ENCODE measurements around the gene EFHC1.
A peak's percentile ranks its signal among the peaks of the same experiment; 100 is the strongest.

Gene EFHC1

GRCh38 chr6:52550014-52550575 is 130.0 kb downstream of the EFHC1 start:
- TF ChIP-seq CTCF (conservative IDR thresholded peaks at IDR 0.05) (no peak), ZFX (IDR thresholded peaks at IDR 0.05) (no peak)
- no peak overlapping the region for H3K27ac ChIP-seq

- H3K27ac ChIP-seq, result no peak overlapping the region
Measured at GRCh38 chr6:52550870-52551269, 130.7 kb downstream of the EFHC1 start.

GRCh38 chr6:52551483-52552277 is 131.5 kb downstream of the EFHC1 start:
- TF ChIP-seq CTCF (conservative IDR thresholded peaks at IDR 0.05) (no peak), ZFX (IDR thresholded peaks at IDR 0.05) (no peak)
- H3K27ac ChIP-seq, result peak overlapping the region; percentile 48

More at GRCh38 chr6:52550870-52551269, 130.7 kb downstream of the EFHC1 start:
- TF ChIP-seq CTCF (conservative IDR thresholded peaks at IDR 0.05) (no peak), ZFX (IDR thresholded peaks at IDR 0.05) (no peak)

GRCh38 chr6:52552278-52552643 is 132.1 kb downstream of the EFHC1 start:
- TF ChIP-seq ZFX (IDR thresholded peaks at IDR 0.05), result no peak
- peak overlapping the region; percentile 48 for H3K27ac ChIP-seq

DNA sequence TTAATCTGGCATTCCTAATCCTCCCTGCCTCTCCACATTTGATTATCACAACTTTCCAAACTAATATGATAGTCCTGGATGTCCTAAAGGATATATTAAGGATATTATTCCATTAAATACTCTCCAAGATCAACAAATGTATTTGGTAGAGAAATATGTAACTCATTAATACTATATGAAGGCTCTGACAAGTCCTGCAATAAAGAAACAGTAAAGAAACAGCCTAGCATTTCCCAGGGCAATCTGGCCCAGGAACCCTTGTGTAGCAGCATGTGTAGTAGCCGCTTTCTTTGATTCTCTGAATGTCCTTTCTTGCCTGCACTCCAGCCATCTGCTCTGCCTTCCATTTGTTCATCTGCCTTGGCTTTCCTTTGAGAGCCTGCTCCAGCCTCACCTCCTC is 133.0 kb downstream of the EFHC1 start:
- TF ChIP-seq ZFX (IDR thresholded peaks at IDR 0.05), result no peak
- no peak for TF ChIP-seq CTCF (conservative IDR thresholded peaks at IDR 0.05)
- no peak overlapping the region for H3K27ac ChIP-seq

- H3K27ac ChIP-seq, result no peak overlapping the region
- no peak for TF ChIP-seq CTCF (conservative IDR thresholded peaks at IDR 0.05)
- no peak for TF ChIP-seq ZFX (IDR thresholded peaks at IDR 0.05)
Measured at GRCh38 chr6:52553719-52554118, 133.6 kb downstream of the EFHC1 start.

DNA sequence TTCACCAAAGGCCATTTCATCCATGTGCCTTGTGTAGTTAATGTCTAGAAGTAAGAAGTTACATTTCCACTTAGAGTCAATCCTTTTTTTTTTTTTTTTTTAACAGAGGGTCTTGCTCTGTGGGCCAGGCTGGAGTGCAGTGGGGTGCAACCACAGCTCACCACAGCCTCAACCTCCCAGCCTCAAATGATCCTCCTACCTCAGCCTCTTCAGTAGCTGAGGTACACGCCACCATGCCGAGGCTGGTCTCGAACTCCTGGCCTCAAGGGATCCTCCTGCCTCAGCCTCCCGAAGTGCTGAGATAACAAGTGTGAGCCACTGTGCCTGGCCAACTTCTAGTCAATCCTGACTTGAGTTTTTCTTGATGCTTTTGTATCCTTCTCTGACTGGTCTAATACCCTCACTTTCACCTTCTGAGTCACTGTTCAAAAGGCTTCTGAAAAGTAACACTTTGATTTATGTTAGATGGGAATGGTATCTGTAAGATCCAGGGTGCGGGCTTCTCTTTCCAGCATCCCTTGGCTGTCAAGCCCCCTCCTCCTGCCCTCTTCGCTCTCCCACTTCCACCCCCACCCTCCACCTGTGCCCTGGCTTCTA is 134.6 kb downstream of the EFHC1 start:
- TF ChIP-seq CTCF (conservative IDR thresholded peaks at IDR 0.05) (no peak), ZFX (IDR thresholded peaks at IDR 0.05) (no peak)
- H3K27ac ChIP-seq, result no peak overlapping the region
